ENCODE measurements around the gene TAS1R3.

GRCh38 chr1:1365875-1366698, 35.0 kb downstream of the TAS1R3 start:
- TF ChIP-seq REST (IDR thresholded peaks at IDR 0.05; ENCODE audit: low read depth) (no peak), USF1 (IDR thresholded peaks at IDR 0.05) (no peak)
